Type B pancreatic cell (in vitro differentiated cells): ENCODE data around the gene RALGAPB. TPM values are rescaled to one million over a fixed set of nuclear protein-coding genes. Genes with fewer than 3 reads are reported as not detected.

Experiments used
- DNase-seq: peaks from one replicate; pipeline ENCODE4 v3.0.0; 2021; ENCODE audit warnings: mixed read lengths; ENCODE audit not compliant: unreplicated experiment; ENCODE audit errors: extremely low spot score
- H3K27ac Mint-ChIP-seq: 2 replicates; pipeline ENCODE4 v1.8.0; 2021; ENCODE audit warnings: mild to moderate bottlenecking, mixed read lengths
- H3K27me3 Mint-ChIP-seq: 2 replicates; pipeline ENCODE4 v1.8.0; 2021; ENCODE audit warnings: mixed read lengths
- H3K36me3 Mint-ChIP-seq: 2 replicates; pipeline ENCODE4 v1.8.0; 2021; ENCODE audit warnings: mixed read lengths
- H3K4me1 Mint-ChIP-seq: one replicate; pipeline ENCODE4 v1.8.0; 2021; ENCODE audit warnings: mixed read lengths; ENCODE audit not compliant: unreplicated experiment
- H3K4me3 Mint-ChIP-seq: 2 replicates; pipeline ENCODE4 v1.8.0; 2021; ENCODE audit warnings: mild to moderate bottlenecking, mixed read lengths
- H3K9me3 Mint-ChIP-seq: 2 replicates; pipeline ENCODE4 v1.8.0; 2021; ENCODE audit warnings: mixed read lengths
- total RNA-seq: library from RNA; stranded (reverse); gene quantifications from 2 replicates; pipeline ENCODE4 v1.2.1, GENCODE V29; 2021; ENCODE audit warnings: low replicate concordance
- TF ChIP-seq, protein P1 (sequence below): fragments of 200-600 bp; sonication (generic); conservative IDR thresholded peaks from 2 replicates; pipeline ENCODE4 v1.5.0; 2021; ENCODE audit warnings: antibody characterized with exemption, mild to moderate bottlenecking

Gene RALGAPB
- total RNA-seq, 1 donor from 2014 or later: 38.2 TPM

DNA sequence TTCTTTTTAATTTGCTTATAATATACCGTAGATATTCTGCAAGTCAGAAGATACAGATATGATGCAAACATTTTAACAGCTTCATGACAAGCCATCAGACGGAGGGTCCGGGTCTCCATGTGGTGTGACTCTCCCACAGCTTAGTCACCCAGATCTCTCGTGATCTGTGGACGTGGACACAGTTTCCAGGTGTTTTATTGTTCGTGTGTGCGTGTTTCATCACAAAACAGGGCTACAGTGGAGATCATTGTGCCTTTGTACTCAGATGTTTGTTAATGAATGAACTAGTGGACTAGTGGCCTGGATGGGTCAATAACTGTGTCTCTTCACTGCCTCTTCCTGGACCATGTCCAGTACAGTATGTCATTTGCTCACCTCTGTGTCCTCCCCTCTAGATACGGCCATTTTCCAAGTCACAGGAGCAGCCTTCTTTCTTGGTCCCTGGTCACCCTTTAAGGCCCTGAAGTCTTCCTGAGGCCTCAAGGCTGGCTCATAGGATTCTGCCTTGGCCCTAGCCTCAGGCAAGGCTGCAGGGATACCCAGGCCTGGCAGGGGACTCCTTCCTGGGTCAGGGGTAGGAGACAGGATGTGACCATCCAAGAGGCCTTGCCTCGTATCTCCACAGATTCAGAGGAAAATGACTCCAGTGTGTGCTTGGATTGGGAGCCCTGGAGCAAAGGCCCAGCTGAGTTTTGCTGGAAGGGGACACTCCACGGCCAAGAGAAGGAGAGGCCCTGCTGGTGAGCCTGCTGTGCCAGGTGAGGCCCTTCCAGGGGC, 112.9 kb downstream of the RALGAPB start:
- H3K27ac Mint-ChIP-seq: no peak overlapping the region
- TF ChIP-seq, protein P1, sequence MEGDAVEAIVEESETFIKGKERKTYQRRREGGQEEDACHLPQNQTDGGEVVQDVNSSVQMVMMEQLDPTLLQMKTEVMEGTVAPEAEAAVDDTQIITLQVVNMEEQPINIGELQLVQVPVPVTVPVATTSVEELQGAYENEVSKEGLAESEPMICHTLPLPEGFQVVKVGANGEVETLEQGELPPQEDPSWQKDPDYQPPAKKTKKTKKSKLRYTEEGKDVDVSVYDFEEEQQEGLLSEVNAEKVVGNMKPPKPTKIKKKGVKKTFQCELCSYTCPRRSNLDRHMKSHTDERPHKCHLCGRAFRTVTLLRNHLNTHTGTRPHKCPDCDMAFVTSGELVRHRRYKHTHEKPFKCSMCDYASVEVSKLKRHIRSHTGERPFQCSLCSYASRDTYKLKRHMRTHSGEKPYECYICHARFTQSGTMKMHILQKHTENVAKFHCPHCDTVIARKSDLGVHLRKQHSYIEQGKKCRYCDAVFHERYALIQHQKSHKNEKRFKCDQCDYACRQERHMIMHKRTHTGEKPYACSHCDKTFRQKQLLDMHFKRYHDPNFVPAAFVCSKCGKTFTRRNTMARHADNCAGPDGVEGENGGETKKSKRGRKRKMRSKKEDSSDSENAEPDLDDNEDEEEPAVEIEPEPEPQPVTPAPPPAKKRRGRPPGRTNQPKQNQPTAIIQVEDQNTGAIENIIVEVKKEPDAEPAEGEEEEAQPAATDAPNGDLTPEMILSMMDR: no peak
- H3K27me3 Mint-ChIP-seq: no peaks in the 10 kb centered on the region
- H3K4me1 Mint-ChIP-seq: no peaks in the 10 kb centered on the region
- no peak for DNase-seq
- H3K4me3 Mint-ChIP-seq: no peak overlapping the region
- no peaks in the 10 kb centered on the region for H3K36me3 Mint-ChIP-seq
- H3K9me3 Mint-ChIP-seq: no peaks in the 10 kb centered on the region

DNA sequence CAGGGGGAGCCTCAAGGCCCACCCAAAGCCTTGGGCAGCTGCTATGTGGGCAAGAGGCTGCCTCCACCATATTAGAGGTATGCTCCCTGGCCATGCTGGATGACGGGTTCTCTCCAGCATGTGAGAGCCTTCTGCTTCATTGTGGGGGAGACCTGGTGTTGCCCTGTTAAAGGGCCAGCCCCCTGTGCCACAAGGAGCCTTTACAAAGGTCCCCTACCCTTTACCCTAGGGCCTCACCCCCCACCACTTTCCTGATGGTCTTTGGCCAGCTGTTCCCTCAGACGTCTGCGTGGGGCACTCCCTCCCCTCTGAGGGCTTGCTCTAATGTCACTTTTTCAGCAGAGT, 113.5 kb downstream of the RALGAPB start:
- Mint-ChIP-seq H3K4me3 (no peak overlapping the region), H3K27me3 (no peaks in the 10 kb centered on the region)

GRCh38 chr20:38588303-38588702, 115.7 kb downstream of the RALGAPB start:
- DNase-seq: no peak
- no peaks in the 10 kb centered on the region for H3K9me3 Mint-ChIP-seq
- no peaks in the 10 kb centered on the region for H3K4me1 Mint-ChIP-seq
- no peaks in the 10 kb centered on the region for H3K36me3 Mint-ChIP-seq
- H3K4me3 Mint-ChIP-seq: no peak overlapping the region
- TF ChIP-seq, protein P1: no peak
- H3K27me3 Mint-ChIP-seq: no peaks in the 10 kb centered on the region
- H3K27ac Mint-ChIP-seq: no peak overlapping the region

More for the DNA sequence above, 113.5 kb downstream of the RALGAPB start:
- no peak overlapping the region for H3K27ac Mint-ChIP-seq
- H3K9me3 Mint-ChIP-seq: no peaks in the 10 kb centered on the region
- no peaks in the 10 kb centered on the region for H3K36me3 Mint-ChIP-seq
- H3K4me1 Mint-ChIP-seq: no peaks in the 10 kb centered on the region
- DNase-seq: no peak
- TF ChIP-seq, protein P1: no peak

GRCh38 chr20:38589351-38589750, 116.7 kb downstream of the RALGAPB start:
- no peak overlapping the region for H3K27ac Mint-ChIP-seq
- DNase-seq: no peak
- no peaks in the 10 kb centered on the region for H3K36me3 Mint-ChIP-seq

GRCh38 chr20:38589967-38590675, 117.5 kb downstream of the RALGAPB start:
- Mint-ChIP-seq H3K9me3 (no peaks in the 10 kb centered on the region), H3K27ac (no peak overlapping the region), H3K4me3 (no peak overlapping the region), H3K4me1 (no peaks in the 10 kb centered on the region), H3K36me3 (no peaks in the 10 kb centered on the region), H3K27me3 (no peaks in the 10 kb centered on the region)
- TF ChIP-seq, protein P1: no peak
- no peak for DNase-seq

More at GRCh38 chr20:38589351-38589750, 116.7 kb downstream of the RALGAPB start:
- Mint-ChIP-seq H3K27me3 (no peaks in the 10 kb centered on the region), H3K4me1 (no peaks in the 10 kb centered on the region), H3K9me3 (no peaks in the 10 kb centered on the region), H3K4me3 (no peak overlapping the region)
- TF ChIP-seq, protein P1: no peak
